Hepatocyte (in vitro differentiated cells): ENCODE data around the gene ITGB7. TPM values are rescaled to one million over a fixed set of nuclear protein-coding genes. Genes with fewer than 3 reads are reported as not detected.
A peak's percentile ranks its signal among the peaks of the same experiment; 100 is the strongest.

Experiments
- DNase-seq: peaks from one replicate; pipeline ENCODE4 v3.0.0-alpha.2; 2016; ENCODE audit warnings: low spot score
- H2AFZ ChIP-seq: fragments of 200-600 bp; sonication (generic); 2 replicates; pipeline ENCODE4 v1.6.0; 2016; ENCODE audit warnings: antibody characterized with exemption, mild to moderate bottlenecking
- H3K27ac ChIP-seq: fragments of 200-600 bp; sonication (generic); 2 replicates; pipeline ENCODE4 v1.5.1; 2016; ENCODE audit warnings: mild to moderate bottlenecking
- H3K27me3 ChIP-seq: fragments of 200-600 bp; sonication (generic); 2 replicates; pipeline ENCODE4 v1.6.1; 2016
- H3K36me3 ChIP-seq: fragments of 200-600 bp; sonication (generic); replicated peaks from 2 replicates; pipeline ENCODE4 v1.5.1; 2016; ENCODE audit warnings: low read depth; ENCODE audit not compliant: insufficient read depth
- H3K4me1 ChIP-seq: fragments of 200-600 bp; sonication (generic); 2 replicates; pipeline ENCODE4 v1.5.1; 2016; ENCODE audit warnings: mild to moderate bottlenecking, moderate library complexity; ENCODE audit not compliant: insufficient read depth
- H3K4me2 ChIP-seq: fragments of 200-600 bp; sonication (generic); 2 replicates; pipeline ENCODE4 v1.6.0; 2016
- H3K4me3 ChIP-seq: fragments of 200-600 bp; sonication (generic); 2 replicates; pipeline ENCODE4 v1.5.1; 2016; ENCODE audit warnings: mild to moderate bottlenecking
- H3K79me2 ChIP-seq: fragments of 200-600 bp; sonication (generic); 2 replicates; pipeline ENCODE4 v1.6.0; 2017; ENCODE audit warnings: mild to moderate bottlenecking
- H3K9me2 ChIP-seq: fragments of 200-600 bp; sonication (generic); replicated peaks from 2 replicates; pipeline ENCODE4 v1.6.0; 2017; ENCODE audit warnings: mild to moderate bottlenecking; ENCODE audit not compliant: insufficient read depth
- H3K9me3 ChIP-seq: fragments of 200-600 bp; sonication (generic); 2 replicates; pipeline ENCODE4 v1.5.1; 2016; ENCODE audit warnings: low read depth, mild to moderate bottlenecking
- H4K20me1 ChIP-seq: fragments of 200-600 bp; sonication (generic); 2 replicates; pipeline ENCODE4 v1.6.0; 2016; ENCODE audit warnings: mild to moderate bottlenecking; ENCODE audit not compliant: insufficient read depth, poor library complexity, severe bottlenecking
- EZH2 ChIP-seq: fragments of 200-600 bp; sonication (generic); IDR thresholded peaks from 2 replicates; pipeline ENCODE4 v1.6.1; 2016; ENCODE audit warnings: antibody characterized with exemption, mild to moderate bottlenecking, borderline replicate concordance
- EZH2phosphoT487 ChIP-seq: fragments of 200-600 bp; sonication (generic); IDR thresholded peaks from one replicate; pipeline ENCODE4 v1.6.1; 2018; ENCODE audit warnings: antibody characterized with exemption, mild to moderate bottlenecking, low read depth, moderate library complexity; ENCODE audit not compliant: unreplicated experiment, severe bottlenecking
- WGBS: methylation state at CpG from one replicate; pipeline ENCODE4 v1.1.6; 2016; ENCODE audit warnings: low lambda C conversion rate; ENCODE audit errors: missing lambda C conversion rate; 5-methylcytosine and 5-hydroxymethylcytosine counted together
- polyA plus RNA-seq: library from polyadenylated mRNA; unstranded; fragments of >200 nt; fragmentation: Nextera tagmentation; extraction: Ambion mirVana; gene quantifications from 2 replicates; pipeline ENCODE4 v1.2.1, GENCODE V29; 2016
- total RNA-seq: library from RNA; depleted of rRNA; stranded (reverse); fragments of >200 nt; gene quantifications from 2 replicates; pipeline ENCODE4 v1.2.3, GENCODE V29; 2014
- TF ChIP-seq, protein P1 (sequence below): fragments of 200-600 bp; sonication (generic); IDR thresholded peaks from 2 replicates; pipeline ENCODE4 v1.5.1; 2016; ENCODE audit warnings: antibody characterized with exemption, mild to moderate bottlenecking; ENCODE audit not compliant: poor library complexity

The ITGB7 gene
- total and polyA plus RNA-seq, 2 experiments from 2014 or later, result 0.23 TPM; not detected in 1

DNA sequence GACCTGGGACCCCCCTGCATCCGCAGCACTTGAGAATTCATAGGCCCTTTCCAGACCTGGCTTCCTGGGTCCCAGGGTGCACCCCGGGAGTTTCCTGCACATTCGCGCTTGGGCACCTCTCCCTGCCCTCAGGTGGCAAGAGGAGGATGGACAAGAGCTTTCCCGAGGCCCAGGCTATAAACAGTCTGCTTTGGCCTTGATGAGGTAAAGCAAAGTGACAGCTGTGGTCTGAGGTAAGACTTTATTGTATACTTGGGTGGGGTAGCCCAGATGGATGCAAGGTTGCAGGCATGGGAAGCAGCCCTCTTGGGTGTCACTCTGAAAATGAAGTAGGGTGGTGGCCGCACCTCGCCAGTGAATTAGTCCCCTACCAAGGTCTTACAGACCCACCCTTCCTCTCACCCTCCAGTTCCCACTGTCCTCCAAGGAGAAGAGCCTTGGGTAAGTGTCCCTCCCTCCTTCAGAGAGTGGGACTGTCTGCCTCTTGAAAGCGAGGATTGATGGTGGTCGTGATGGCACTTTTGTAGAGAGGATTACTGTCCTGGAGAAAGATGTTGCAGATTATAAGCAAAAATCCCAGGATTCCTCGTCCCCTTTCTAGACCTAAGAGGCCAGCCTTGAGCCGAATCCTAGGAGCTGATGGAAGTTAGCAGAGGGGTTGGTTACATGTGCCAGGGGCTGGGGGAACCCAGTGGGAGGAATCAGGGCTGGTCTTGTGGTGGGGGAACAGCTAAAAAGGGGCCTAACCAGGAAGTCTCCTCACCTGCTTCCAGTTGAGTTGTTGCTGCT, 15.8 kb downstream of the ITGB7 start:
- Histone ChIP-seq H3K9me3 (no peaks in the 10 kb centered on the region), H2AFZ (no peak overlapping the region), H3K4me2 (no peak overlapping the region), H3K9me2 (no peaks in the 10 kb centered on the region), H3K4me1 (no peaks in the 10 kb centered on the region), H3K36me3 (no peaks in the 10 kb centered on the region), H4K20me1 (no peaks in the 10 kb centered on the region), H3K27ac (no peak overlapping the region), H3K4me3 (no peak overlapping the region), H3K79me2 (no peaks in the 10 kb centered on the region), H3K27me3 (no peaks in the 10 kb centered on the region)
- 93% methylated on average over 11 of the region's 11 CpGs for WGBS
- DNase-seq, result no peak
- TF ChIP-seq EZH2, result no peak
- TF ChIP-seq, protein P1, sequence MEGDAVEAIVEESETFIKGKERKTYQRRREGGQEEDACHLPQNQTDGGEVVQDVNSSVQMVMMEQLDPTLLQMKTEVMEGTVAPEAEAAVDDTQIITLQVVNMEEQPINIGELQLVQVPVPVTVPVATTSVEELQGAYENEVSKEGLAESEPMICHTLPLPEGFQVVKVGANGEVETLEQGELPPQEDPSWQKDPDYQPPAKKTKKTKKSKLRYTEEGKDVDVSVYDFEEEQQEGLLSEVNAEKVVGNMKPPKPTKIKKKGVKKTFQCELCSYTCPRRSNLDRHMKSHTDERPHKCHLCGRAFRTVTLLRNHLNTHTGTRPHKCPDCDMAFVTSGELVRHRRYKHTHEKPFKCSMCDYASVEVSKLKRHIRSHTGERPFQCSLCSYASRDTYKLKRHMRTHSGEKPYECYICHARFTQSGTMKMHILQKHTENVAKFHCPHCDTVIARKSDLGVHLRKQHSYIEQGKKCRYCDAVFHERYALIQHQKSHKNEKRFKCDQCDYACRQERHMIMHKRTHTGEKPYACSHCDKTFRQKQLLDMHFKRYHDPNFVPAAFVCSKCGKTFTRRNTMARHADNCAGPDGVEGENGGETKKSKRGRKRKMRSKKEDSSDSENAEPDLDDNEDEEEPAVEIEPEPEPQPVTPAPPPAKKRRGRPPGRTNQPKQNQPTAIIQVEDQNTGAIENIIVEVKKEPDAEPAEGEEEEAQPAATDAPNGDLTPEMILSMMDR, result no peak
- no peak for TF ChIP-seq EZH2phosphoT487

DNA sequence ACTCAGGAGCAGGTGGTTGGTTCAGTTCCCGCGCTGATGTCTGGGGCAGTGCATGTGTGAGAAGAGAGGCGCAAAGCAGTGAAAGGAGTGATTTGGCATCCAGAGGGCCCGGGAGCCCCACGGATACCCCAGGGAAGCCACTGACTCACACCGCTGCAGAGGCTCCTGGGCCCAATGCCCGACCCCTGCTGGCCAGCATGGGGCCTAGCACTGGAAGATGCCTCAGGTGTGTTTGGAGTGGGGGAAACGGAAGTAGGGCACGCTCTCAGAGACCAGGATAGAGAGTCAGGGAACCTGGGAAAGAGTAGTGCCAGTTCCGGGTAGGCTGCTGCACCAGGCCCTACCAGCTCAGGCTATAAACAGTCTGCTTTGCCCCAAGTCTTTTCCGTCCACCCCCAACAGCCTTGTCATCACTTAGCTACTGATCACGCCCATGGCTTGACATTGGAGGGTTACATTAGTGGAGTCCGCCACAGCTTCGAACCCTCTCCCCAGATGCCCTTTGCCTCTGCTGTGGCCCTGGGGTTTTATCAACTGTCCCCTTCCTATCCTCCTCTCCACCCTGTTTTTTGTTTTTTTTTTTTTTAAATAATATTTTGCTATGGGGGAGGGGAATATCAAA, 16.8 kb downstream of the ITGB7 start:
- no peaks in the 10 kb centered on the region for H3K36me3 ChIP-seq
- no peak overlapping the region for H3K4me2 ChIP-seq
- no peak overlapping the region for H2AFZ ChIP-seq
- H3K9me2 ChIP-seq, result no peaks in the 10 kb centered on the region
- H3K27ac ChIP-seq, result no peak overlapping the region
- no peaks in the 10 kb centered on the region for H3K27me3 ChIP-seq
- H3K4me1 ChIP-seq, result no peaks in the 10 kb centered on the region
- TF ChIP-seq EZH2, result no peak
- TF ChIP-seq, protein P1, result peak; percentile 72
- 55% methylated on average over 14 of the region's 14 CpGs for WGBS
- H3K9me3 ChIP-seq, result no peaks in the 10 kb centered on the region
- H3K79me2 ChIP-seq, result peaks cover 2% of the 10 kb centered on the region
- H3K4me3 ChIP-seq, result no peak overlapping the region
- DNase-seq, result peak; percentile 83
- peaks cover under 1% of the 10 kb centered on the region for H4K20me1 ChIP-seq

DNA sequence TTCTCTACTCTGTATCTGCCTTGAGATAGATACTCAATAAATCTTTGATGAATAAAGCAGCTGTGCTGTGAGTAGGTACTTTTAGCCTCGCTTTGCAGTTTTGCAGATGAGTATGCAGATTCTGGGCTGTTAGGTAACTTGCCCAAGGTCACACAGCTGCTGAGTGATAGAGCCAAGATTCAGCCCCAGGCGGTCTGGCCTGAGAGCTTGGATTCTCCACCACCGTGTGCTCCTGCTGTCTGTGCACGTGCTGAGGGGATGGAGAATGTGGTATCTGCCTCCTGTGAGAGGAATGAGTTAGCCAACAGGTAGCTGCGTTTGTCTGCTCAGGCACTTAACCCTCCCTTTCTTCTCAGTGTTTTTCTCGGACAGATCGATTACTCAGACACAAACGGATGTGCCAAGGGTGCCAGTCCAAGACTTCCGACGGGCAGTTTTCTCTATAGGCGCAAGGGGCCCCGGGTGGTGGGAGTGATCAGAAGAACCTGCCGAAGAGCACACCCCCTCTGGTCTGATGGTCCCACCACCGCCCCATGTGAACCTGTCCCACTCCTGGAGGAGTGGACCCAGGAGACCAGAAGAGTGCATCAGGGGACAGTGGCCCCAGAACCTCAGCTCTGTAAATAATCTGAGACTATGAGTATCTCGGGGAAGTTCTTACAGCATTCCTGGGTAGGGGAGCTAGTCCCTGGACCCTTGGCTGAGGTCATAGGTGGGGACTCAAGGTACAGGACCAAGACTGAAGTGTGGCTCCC, 19.7 kb downstream of the ITGB7 start:
- 92% methylated on average over 15 of the region's 15 CpGs for WGBS
- Histone ChIP-seq H4K20me1 (peaks cover 6% of the 10 kb centered on the region), H3K27ac (no peak overlapping the region), H3K4me1 (peaks cover 14% of the 10 kb centered on the region), H3K36me3 (no peaks in the 10 kb centered on the region), H3K27me3 (no peaks in the 10 kb centered on the region), H2AFZ (no peak overlapping the region), H3K9me3 (no peaks in the 10 kb centered on the region), H3K9me2 (no peaks in the 10 kb centered on the region), H3K4me3 (no peak overlapping the region), H3K4me2 (no peak overlapping the region), H3K79me2 (peaks cover 27% of the 10 kb centered on the region)
- DNase-seq, result no peak
- TF ChIP-seq, protein P1, result no peak
- TF ChIP-seq EZH2 (no peak), EZH2phosphoT487 (no peak)
